Activated CD4-positive, alpha-beta T cell treated with anti-CD3 and anti-CD28 coated beads for 36 hours (primary cell): ENCODE data around the gene AQP12A. TPM values are rescaled to one million over a fixed set of nuclear protein-coding genes. Genes with fewer than 3 reads are reported as not detected.
A peak's percentile ranks its signal among the peaks of the same experiment; 100 is the strongest.

Experiments
- ATAC-seq: fragments of 200-7000 bp; cut with Tn5 transposase; one replicate; pipeline ENCODE4 v1.10.0; 2021; ENCODE audit warnings: mild to moderate bottlenecking, moderate library complexity
- CTCF ChIA-PET: fragments of 350-600 bp; sonication (Branson Sonifier 250); formaldehyde crosslinking; loops from one replicate; lab custom pipeline; 2021; ENCODE audit warnings: antibody characterized with exemption; lab: Charles Lee
- POLR2A ChIA-PET: fragments of 350-600 bp; sonication (Branson Sonifier 250); formaldehyde crosslinking; loops from one replicate; lab custom pipeline; 2021; ENCODE audit warnings: antibody characterized with exemption, inconsistent platforms; lab: Charles Lee
- DNase-seq: peaks from one replicate; pipeline ENCODE4 v3.0.0-alpha.2; 2020
- H3K27ac Mint-ChIP-seq: one replicate; pipeline ENCODE4 v1.8.0; 2021; ENCODE audit warnings: mixed read lengths
- H3K27me3 Mint-ChIP-seq: one replicate; pipeline ENCODE4 v1.8.0; 2021; ENCODE audit warnings: mixed read lengths
- H3K36me3 Mint-ChIP-seq: one replicate; pipeline ENCODE4 v1.8.0; 2021; ENCODE audit warnings: low read depth, mixed read lengths
- H3K4me1 Mint-ChIP-seq: one replicate; pipeline ENCODE4 v1.8.0; 2021; ENCODE audit warnings: mixed read lengths
- H3K4me3 Mint-ChIP-seq: one replicate; pipeline ENCODE4 v1.8.0; 2021; ENCODE audit warnings: mild to moderate bottlenecking, moderate library complexity, mixed read lengths
- H3K9me3 Mint-ChIP-seq: one replicate; pipeline ENCODE4 v1.8.0; 2021; ENCODE audit warnings: low read depth, mixed read lengths
- intact Hi-C, 2 experiments: fragments of 100-400 bp; cut with DNase I in 1 of 2; cut with micrococcal nuclease in 1 of 2; formaldehyde crosslinking; loops; one replicate each; pipeline versions ENCODE4 v1.14.2 to v1.15.1; 2022 to 2024; cut with DNase I, micrococcal nuclease
- total RNA-seq, 2 experiments: library from RNA; stranded (reverse); gene quantifications; one replicate each; pipeline ENCODE4 v1.2.3, GENCODE V29; 2021

The AQP12A gene
- total RNA-seq, 2 experiments from 2014 or later: not detected

DNA sequence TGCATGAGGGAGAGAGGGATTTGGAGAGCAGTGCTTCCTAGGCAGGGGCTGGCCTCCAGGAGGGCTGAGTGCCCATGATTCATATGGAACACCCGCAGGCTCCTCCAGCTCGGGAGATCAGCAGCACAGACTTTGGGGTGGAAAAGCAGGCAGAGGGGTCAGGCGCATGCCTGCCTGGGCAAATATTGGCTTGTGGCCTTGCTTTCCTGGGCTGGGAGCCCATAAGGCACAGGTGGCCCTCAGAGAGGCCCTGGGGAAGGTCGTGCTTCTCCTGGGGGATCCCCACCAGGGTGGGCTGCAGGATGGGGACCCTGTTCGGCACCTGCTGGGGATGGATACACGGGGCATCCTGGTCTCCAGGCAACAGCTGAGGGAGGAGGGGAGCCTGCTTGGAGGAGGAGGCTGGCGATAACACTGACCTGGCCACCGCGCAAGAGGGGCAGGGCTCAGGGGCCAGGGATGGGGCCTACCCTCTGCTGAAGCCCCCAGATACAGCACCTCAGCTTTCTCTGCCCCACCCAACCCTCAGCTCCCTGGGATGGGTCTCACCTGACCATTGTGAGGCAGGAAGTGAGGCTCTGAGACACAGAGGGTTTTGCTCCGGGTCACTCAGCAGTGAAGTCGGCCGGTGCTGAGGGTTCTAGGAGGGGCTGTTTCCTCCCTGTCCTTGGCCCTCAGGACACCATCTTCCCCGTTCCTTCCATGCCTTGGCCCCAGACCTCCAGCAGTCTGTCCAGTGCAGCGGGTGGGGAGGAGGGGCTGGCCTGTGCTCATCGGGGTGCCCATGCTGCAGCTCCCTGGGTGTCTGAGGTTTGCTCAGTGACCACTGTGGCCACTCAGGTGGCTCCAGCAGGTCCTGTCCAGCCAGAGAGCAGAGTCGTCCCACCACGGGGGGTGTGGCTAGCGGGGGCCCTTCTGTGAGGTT, 12.0 kb downstream of the AQP12A start:
- intact Hi-C loops: loop anchor here in 1 of 2 experiments (5.0 to 10.0 kb wide), 2 partner anchors 106 to 189 kb away; no protein-coding TSS in a partner anchor
- ChIA-PET CTCF (interaction anchor here (0.7 kb wide), 1 partner anchor 65 kb away, joined by 4 read pairs; no protein-coding TSS in a partner anchor), POLR2A (no interaction called here)
- no peak for ATAC-seq
- Mint-ChIP-seq H3K9me3 (no peaks in the 10 kb centered on the region), H3K36me3 (no peaks in the 10 kb centered on the region), H3K4me1 (peaks cover 13% of the 10 kb centered on the region), H3K27me3 (peaks cover 18% of the 10 kb centered on the region), H3K4me3 (no peak overlapping the region), H3K27ac (no peak overlapping the region)
- no peak for DNase-seq

DNA sequence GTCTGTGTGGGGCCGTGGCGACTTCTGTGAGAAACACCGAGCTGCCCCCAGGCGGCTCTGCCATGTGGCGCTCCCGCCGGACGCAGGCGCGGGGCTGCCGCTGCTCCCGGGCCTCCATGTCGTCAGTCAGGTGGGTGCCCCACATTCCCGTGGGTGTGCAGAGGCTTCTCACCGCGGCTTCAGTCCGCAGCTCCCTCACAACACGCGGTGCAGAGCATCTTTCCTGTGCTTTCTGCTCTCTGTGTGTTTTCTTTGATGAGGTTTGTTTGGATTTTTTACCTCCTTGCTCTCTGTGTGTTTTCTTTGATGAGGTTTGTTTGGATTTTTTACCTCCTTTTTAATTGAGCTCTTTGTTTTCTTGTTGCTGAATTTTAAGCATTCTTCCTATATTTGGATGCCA, 13.0 kb downstream of the AQP12A start:
- intact Hi-C loops: loop anchor here in 1 of 2 experiments (5.0 to 10.0 kb wide), 2 partner anchors 107 to 190 kb away; no protein-coding TSS in a partner anchor
- POLR2A ChIA-PET: no interaction called here
- Mint-ChIP-seq H3K27me3 (peaks cover 18% of the 10 kb centered on the region), H3K9me3 (no peaks in the 10 kb centered on the region), H3K27ac (no peak overlapping the region), H3K4me1 (peaks cover 13% of the 10 kb centered on the region), H3K4me3 (peak overlapping the region; percentile 56), H3K36me3 (no peaks in the 10 kb centered on the region)
- peak; percentile 30 for ATAC-seq
- peak; percentile 54 for DNase-seq
- CTCF ChIA-PET: interaction anchor here (1.4 to 1.7 kb wide), 2 partner anchors 88 to 96 kb away, joined by 3 read pairs; no protein-coding TSS in a partner anchor

DNA sequence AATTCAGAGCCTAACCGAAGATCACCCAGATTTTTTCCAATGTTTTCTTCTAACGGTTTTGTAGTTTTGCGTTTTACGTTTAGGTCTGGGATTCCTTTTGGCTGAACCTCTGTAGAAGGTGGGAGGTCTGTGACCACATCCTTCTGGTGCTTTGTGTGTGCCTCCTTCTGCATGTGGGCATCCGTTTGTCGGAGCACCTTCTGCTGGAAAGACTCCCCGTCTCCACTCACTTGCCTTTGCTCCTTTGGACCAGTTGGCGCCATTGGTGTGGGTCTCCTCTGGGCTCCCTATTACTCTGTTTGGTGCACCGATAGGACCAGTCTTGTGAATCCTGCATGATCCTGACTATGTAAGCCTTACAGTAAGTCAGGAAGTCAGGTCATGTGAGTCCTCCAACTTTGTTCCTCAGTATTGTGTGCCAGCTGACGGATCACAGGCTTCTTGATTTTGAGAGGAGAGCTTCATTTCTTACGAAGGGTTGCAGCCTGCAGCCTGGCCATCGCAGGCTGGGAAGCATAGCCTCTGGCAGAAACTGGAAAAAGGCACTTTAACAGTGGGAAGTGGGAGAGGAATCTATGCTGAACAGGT, 13.6 kb downstream of the AQP12A start:
- Mint-ChIP-seq H3K36me3 (no peaks in the 10 kb centered on the region), H3K27me3 (peaks cover 18% of the 10 kb centered on the region), H3K4me1 (peaks cover 13% of the 10 kb centered on the region), H3K4me3 (peak overlapping the region; percentile 56), H3K27ac (no peak overlapping the region), H3K9me3 (no peaks in the 10 kb centered on the region)
- POLR2A ChIA-PET: no interaction called here
- ATAC-seq: no peak
- CTCF ChIA-PET: interaction anchor here (1.4 to 1.7 kb wide), 2 partner anchors 88 to 96 kb away, joined by 3 read pairs; no protein-coding TSS in a partner anchor
- DNase-seq: peak; percentile 33
- intact Hi-C loops: loop anchor here in 1 of 2 experiments (10.0 kb wide), 1 partner anchor 190 kb away; no protein-coding TSS in a partner anchor

DNA sequence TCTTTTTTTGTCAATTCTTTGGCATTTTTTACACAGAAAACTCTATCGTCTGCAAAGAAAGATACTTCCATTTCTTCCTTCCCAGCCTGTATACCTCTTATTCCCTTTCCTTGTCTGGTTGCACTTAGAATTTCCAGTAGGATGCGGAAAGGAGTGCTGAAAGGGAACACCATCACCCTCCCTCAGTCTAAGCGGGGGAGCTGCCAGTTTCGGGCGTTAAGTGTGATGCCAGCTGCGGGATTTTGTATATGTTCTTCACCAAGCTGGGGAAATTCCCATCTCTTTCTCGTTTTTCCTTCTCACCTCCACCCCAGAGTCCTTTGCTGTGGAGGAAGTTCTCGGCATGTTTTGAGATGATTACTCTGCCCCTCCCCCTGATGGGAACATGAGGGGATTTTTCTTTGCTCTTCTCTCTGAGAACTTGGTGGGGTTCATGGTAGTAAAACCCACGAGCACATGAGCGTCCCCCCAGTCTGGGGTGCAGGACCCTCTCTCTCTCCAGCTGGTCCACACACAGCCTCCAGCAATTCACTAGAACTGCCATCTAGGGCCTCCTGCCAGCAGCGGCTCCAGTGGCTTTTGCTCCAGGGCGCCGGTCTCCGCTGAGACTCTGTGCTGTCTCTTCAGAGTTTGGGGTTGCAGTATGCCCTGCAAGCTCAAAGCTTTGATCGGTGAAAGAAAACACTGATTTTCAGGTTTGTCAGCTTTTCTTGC, 15.5 kb downstream of the AQP12A start:
- H3K4me3 Mint-ChIP-seq: no peak overlapping the region
- ChIA-PET POLR2A (no interaction called here), CTCF (no interaction called here)
- no peaks in the 10 kb centered on the region for H3K36me3 Mint-ChIP-seq
- intact Hi-C loops: loop anchor here in 1 of 2 experiments (10.0 kb wide), 1 partner anchor 192 kb away; no protein-coding TSS in a partner anchor
- DNase-seq: no peak
- H3K9me3 Mint-ChIP-seq: no peaks in the 10 kb centered on the region
- no peak overlapping the region for H3K27ac Mint-ChIP-seq
- H3K27me3 Mint-ChIP-seq: peaks cover 18% of the 10 kb centered on the region
- ATAC-seq: no peak
- peaks cover 13% of the 10 kb centered on the region for H3K4me1 Mint-ChIP-seq

DNA sequence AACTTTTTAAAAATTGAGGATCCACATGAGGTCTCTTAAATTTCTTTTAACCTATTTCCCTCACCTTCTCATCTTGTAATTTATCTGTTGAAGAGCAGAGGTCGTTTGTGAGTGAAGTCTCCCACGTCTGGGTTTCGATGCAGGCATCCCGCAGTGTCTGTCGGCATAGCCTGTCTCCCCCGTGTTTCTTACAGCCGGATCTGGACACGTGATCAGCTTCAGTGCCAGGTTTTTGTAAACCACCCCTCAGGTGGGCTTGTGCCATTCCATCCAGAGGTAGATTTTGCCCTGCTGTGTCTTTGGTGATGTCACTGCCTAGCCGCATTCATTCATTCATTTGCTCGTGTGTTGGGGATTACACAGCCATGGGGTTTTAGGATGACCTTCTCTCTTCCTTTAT, 16.2 kb downstream of the AQP12A start:
- Mint-ChIP-seq H3K9me3 (no peaks in the 10 kb centered on the region), H3K36me3 (no peaks in the 10 kb centered on the region), H3K4me3 (no peak overlapping the region), H3K27me3 (peaks cover 15% of the 10 kb centered on the region), H3K27ac (no peak overlapping the region), H3K4me1 (peaks cover 13% of the 10 kb centered on the region)
- CTCF ChIA-PET: no interaction called here
- DNase-seq (no peak), ATAC-seq (no peak)
- intact Hi-C loops: loop anchor here in 1 of 2 experiments (10.0 kb wide), 1 partner anchor 193 kb away; no protein-coding TSS in a partner anchor
- POLR2A ChIA-PET: no interaction called here

DNA sequence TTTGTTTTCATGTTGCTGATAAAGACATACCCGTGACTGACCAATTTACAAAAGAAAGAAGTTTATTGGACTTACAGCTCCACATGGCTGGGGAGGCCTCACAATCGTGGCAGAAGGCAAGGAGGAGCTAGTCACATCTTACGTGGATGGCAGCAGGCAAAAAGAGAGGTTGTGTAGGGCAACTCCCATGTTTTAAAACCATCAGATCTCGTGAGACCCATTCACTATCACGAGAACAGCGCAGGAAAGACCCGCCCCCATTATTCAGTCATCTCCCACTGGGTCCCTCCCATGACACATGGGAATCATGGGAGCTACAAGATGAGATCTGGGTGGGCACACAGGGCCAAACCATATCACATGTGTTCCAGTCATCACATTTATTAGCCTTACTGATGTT, 16.8 kb downstream of the AQP12A start:
- intact Hi-C loops: loop anchor here in 1 of 2 experiments (10.0 kb wide), 1 partner anchor 194 kb away; no protein-coding TSS in a partner anchor
- H3K9me3 Mint-ChIP-seq: no peaks in the 10 kb centered on the region
- ChIA-PET CTCF (interaction anchor here (0.6 kb wide), 1 partner anchor 798 kb away, joined by 4 read pairs; no protein-coding TSS in a partner anchor), POLR2A (no interaction called here)
- H3K4me1 Mint-ChIP-seq: peaks cover 13% of the 10 kb centered on the region
- H3K27me3 Mint-ChIP-seq: peaks cover 12% of the 10 kb centered on the region
- ATAC-seq (no peak), DNase-seq (no peak)
- H3K36me3 Mint-ChIP-seq: no peaks in the 10 kb centered on the region
- no peak overlapping the region for H3K27ac Mint-ChIP-seq
- no peak overlapping the region for H3K4me3 Mint-ChIP-seq

DNA sequence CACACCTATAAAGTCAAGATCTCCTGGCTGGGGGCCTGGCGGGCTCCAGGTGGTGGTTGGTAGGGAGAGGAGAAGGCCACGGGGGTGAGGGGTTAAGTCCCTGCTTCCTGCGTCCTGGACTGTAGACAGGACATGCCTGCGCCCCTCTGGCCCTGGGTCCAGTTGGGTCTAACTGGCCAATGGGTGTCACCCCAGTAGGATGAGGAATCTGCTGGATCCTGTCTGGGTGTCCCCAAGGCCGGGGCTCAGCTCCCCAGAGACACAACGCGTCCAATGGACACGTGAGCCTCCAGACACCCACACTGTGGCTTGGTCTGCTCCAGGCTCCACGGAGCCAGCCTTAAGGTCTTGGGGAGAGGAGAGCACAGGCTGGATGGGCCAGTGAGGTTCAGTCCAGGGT, 19.6 kb downstream of the AQP12A start:
- Mint-ChIP-seq H3K9me3 (no peaks in the 10 kb centered on the region), H3K27ac (no peak overlapping the region), H3K4me3 (no peak overlapping the region), H3K27me3 (peaks cover 2% of the 10 kb centered on the region), H3K36me3 (no peaks in the 10 kb centered on the region), H3K4me1 (no peaks in the 10 kb centered on the region)
- ATAC-seq (no peak), DNase-seq (no peak)
- POLR2A ChIA-PET: no interaction called here
- intact Hi-C loops: no loop called here
- CTCF ChIA-PET: interaction anchor here (0.7 kb wide), 1 partner anchor 43 kb away, joined by 3 read pairs; no protein-coding TSS in a partner anchor

DNA sequence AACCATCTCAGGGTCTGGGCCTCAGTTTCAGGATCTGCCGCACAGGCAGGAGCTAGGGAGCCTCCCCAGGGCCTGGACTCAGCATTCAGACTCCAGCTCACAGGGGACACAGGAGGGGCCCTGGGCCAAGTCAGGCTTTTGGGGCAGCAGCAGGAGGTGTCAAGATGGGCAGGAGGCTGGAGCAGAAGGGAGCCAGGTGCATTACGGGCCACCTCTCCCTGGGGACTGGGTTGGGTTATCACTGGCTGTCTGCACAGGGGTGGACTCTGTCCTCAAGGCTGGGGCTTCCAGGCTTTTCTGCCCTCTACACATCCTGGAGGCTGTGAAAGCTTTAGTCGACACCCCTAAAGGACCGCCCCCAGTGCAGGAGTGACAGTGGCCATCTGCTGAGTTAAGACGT, 20.0 kb downstream of the AQP12A start:
- intact Hi-C loops: no loop called here
- ChIA-PET CTCF (no interaction called here), POLR2A (no interaction called here)
- Mint-ChIP-seq H3K9me3 (no peaks in the 10 kb centered on the region), H3K4me1 (no peaks in the 10 kb centered on the region), H3K27me3 (peaks cover 2% of the 10 kb centered on the region), H3K27ac (no peak overlapping the region), H3K4me3 (no peak overlapping the region), H3K36me3 (no peaks in the 10 kb centered on the region)
- ATAC-seq: no peak
- no peak for DNase-seq

DNA sequence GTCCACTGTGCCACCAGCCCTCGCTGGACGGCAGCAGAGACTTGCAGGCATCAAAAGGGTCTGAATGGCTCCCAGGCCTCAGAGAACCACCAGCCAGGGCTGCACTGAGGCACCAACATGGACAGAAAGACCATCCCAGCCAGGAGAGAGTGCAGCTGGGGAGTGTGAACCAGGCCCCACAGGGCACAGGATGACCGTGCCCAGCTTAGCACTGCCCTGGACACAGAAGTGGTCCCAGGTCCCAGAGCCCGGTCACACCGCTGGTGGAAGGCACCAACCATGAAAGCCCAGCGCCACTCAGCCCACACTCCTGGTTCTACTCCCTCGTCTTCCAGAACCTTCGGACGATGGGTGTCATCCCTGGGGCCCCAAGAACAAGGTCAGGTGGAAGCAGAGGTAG, 20.5 kb downstream of the AQP12A start:
- Mint-ChIP-seq H3K27ac (no peak overlapping the region), H3K36me3 (no peaks in the 10 kb centered on the region), H3K4me3 (no peak overlapping the region), H3K4me1 (no peaks in the 10 kb centered on the region), H3K27me3 (peaks cover 2% of the 10 kb centered on the region), H3K9me3 (no peaks in the 10 kb centered on the region)
- POLR2A ChIA-PET: no interaction called here
- ATAC-seq (no peak), DNase-seq (no peak)
- intact Hi-C loops: no loop called here
- CTCF ChIA-PET: no interaction called here

DNA sequence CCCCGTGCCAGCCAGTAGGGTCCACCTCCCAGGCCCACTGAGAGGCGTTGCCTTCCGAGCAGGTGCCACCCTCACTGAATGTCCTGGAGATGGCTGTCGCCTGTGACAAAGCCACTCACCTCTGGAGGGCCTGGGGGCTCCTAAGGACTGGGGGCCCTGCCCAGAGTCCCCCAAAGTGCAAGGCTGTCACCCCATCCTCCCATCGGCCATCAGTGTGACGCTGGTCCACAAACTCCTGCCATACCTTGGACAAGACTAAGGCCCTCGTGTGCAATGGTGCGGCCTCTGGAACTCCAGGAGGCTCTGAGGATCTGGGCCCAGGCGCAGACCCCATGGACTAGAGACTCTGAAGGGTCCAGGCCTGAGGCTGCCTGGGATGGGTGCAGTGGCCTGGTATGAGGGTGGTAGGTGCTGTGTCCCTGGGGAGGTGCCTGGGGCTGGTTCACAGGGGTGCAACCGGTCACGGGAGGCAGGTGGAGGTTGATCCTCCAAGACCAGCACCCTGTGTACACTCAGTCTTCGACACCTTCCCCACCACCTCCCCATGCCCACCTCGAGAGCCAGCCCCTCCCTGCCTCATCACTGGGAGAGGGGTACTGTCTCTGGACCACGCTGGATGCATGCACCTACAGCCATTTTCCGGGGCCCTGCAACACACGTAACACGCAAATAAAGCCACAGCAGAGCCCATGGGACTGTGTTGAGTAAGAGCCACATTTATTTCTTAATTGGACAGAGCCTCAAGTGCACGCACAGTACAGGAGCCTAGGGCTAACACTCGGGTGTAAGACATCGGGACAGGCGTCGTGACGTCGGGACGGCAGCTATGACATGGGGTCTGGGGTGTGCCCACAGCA, 21.6 kb downstream of the AQP12A start:
- peaks cover 1% of the 10 kb centered on the region for H3K27me3 Mint-ChIP-seq
- no peak overlapping the region for H3K27ac Mint-ChIP-seq

More for the DNA sequence above, 21.6 kb downstream of the AQP12A start:
- Mint-ChIP-seq H3K9me3 (no peaks in the 10 kb centered on the region), H3K4me3 (no peak overlapping the region), H3K36me3 (no peaks in the 10 kb centered on the region), H3K4me1 (no peaks in the 10 kb centered on the region)
- intact Hi-C loops: no loop called here
- ChIA-PET POLR2A (no interaction called here), CTCF (no interaction called here)
- no peak for DNase-seq
- ATAC-seq: no peak
